Measurements from ENCODE around the gene AMFR.

The AMFR gene

DNA sequence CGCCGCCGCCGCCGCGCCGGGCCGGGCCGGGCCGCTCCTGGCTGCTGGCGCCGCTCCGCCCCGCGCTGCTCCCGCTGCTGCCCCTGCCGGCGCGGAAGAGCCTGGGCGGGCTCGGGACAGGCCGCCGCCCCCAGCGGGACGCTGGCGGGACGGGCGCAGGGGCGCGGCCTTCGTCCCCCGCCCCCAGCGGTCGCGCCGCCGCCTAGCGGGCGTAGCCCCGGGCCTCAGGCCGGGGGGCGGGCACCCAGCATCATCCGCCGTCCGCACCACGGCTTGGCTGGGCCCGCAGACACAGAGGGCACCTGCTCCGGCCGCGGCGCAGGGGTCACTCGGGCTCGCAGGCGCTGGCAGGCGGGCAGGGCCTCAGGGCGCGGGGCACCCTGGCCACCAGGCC lies at the start of gene AMFR:
Gene AMFR, minus strand, starts transcription at position 107 of the 394 bp plus-strand sequence. CDS start 218 bp downstream, outside the sequence.
- DNase-seq: no peak

DNA sequence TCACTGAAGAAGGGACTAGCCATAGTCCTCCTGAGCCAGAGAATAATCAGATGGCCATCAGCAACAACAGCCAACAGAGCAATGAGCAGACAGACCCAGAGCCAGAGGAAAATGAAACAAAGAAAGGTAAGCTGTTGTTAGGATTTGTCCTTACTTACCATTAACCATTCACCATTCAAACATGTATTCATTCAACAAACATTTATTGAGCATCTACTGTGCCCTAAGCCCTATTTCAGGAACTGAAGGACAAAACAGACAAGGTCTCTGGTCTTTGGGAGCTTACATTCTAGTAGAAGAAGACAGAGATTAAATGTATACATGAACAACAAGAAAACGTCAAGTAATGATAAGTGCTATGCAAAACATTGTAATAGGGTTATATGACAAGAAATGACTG lies 45.3 kb upstream of the AMFR start:
- no peak for DNase-seq

DNA sequence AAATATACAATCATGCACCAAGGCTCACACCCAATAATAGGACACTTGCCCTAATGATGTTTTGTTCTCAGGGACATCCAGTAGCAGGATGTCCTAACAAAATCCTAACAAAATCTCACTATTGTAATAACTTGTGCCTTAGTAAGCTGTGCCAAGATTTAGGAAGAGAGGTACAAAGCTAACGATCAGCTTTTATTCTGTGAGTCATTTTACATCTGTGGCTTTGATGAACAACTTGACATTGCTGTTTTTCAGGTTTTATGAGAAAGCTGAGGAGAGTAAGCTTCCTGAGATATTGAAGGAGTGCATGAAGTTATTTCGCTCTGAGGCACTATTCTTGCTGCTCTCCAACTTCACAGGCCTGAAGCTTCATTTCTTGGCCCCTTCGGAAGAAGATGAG lies 44.9 kb upstream of the AMFR start:
- DNase-seq: no peak

DNA sequence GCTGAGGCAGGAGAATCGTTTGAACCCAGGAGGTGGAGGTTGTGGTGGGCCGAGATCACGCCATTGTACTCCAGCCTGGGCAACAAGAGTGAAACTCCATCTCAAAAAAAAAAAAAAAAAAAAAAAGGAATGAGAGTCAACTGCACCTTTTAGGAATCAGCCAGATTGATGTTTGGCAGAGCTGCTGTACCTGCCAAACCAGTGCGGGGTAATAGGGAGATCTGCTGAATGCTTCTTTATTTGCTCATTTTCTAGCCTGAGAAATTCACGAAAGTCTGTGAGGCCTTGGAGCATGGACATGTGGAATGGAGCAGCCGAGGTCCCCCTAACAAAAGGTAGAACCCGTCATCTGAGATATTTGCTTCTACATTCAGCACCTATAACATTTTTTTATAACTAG lies 44.4 kb upstream of the AMFR start:
- no peak for DNase-seq

DNA sequence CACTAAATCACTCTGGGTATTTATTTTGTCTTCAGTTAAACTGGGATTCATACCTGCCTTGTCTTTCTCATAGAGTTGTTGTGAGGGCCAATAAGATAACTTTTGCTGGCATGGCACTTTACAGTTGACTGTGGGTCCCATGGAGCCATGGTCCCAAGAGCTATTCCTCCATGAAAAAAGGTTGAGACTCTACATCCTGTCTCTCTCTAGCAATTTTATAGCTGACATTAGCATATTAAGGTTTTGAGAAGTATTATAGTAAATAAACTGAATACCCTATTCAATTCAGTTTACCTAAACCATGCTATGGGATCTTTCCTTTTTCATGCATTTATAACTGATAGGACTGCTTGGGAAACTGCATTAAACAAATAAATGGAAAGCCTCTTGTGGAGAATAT lies 43.5 kb upstream of the AMFR start:
- no peak for DNase-seq

DNA sequence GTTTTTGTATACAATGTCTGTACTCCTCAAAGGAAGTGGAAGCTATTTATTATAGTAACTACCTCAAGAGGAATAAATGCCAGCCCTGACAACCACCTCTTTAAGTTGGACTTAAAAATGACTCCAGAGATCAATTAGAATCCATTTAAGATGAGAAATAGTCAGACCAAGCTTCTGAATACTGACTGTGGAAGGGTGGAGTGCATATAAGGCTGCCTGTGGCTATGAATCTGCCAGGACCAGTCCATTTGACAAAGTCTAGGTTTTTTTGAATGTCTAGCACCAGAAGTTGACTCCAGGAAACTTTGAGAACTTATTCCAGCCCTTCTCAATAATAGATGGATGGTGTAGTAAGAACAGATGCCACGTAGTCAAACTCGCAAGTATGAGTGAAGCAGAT lies 41.0 kb upstream of the AMFR start:
- DNase-seq: no peak

DNA sequence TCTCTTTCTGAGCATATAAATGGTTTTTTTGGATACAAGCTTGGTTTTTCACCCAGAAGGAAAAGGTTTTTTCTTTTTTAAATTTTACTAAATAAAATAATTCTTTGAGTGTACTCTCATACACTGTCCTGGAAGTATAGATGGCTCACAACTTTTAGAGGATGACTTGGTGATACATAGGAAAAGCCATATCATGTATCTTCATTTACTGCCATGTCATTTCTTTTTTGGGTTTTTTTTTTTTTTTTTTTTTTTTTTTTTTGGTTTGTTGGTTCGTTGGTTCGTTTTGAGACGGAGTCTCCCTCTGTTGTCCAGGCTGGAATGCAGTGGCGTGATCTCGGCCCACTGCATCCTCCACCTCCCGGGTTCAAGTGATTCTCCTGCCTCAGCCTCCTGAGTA lies 37.8 kb upstream of the AMFR start:
- no peak for DNase-seq

DNA sequence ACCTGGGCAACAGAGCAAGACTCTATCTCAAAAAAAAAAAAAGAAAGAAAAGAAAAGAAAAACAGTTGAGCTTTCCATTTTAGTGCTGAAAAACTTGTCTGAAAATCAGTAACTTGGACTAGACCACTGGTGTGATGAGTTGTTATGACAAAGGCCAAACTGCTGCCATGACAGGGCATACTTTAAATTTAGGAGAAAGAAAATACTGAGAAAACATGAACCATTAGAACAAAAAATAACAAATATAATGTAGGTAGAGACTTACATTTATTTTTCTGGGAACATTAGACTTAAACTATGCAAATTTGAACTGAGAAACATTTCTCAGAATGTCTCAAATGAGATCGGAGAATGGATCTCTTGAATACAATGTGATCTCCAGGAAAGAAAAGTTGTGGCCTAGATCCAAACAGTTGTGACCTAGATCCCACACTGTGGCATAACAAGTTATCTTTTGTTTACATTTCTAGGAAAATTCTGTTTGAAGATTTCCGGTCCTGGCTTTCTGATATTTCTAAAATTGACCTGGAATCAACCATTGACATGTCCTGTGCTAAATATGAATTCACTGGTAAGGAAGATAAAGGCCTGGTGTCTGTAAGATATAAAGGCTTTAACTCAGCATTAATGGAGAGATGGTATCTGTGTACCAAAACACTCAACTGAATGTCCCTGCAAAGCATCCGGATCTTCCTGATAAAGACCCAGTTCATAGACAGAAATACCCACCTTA lies 36.9 kb upstream of the AMFR start:
- no peak for DNase-seq

DNA sequence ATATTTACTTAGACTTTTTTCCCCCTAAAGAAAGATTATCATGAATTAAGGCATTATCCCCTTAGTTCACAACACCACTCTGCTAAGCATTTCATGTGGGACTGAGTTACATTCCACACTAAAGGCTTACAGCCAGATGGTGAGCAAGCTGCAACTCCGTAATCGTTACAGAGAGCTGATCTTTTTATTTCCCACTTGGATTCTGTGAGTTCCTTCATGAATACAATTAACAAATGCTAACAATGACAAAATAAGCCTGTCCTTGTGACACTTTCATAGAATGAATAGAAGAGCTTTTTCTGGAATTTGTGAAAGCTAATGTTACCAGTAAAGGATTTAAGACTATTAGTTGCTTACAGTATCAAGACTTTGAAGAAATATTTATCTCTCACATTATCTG lies 34.8 kb upstream of the AMFR start:
- no peak for DNase-seq

DNA sequence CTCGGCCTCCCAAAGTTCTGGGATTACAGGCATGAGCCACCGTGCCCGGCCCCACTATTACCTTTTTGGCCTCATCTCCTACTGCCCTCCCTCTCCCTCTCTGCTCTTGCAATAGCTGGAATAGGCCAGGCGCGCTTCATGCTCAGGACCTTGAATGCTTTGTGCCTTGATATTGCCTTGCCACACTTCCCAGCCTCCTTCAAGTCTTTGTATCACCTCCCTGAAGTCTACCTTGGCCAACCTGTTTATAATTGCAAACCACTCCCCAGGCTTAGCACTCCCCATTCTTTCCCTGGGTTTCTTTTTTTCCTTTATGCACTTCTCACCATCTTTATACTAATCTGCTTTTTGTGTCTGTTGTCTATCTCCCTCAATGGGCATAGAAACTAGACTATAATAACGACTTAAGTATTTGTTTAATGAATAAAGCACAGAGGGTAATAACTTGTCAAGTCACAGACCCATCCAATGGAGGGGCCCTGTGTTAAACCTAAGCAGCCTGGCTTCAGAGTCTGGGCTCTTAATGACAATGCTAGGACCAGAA lies 32.7 kb upstream of the AMFR start:
- DNase-seq: no peak

DNA sequence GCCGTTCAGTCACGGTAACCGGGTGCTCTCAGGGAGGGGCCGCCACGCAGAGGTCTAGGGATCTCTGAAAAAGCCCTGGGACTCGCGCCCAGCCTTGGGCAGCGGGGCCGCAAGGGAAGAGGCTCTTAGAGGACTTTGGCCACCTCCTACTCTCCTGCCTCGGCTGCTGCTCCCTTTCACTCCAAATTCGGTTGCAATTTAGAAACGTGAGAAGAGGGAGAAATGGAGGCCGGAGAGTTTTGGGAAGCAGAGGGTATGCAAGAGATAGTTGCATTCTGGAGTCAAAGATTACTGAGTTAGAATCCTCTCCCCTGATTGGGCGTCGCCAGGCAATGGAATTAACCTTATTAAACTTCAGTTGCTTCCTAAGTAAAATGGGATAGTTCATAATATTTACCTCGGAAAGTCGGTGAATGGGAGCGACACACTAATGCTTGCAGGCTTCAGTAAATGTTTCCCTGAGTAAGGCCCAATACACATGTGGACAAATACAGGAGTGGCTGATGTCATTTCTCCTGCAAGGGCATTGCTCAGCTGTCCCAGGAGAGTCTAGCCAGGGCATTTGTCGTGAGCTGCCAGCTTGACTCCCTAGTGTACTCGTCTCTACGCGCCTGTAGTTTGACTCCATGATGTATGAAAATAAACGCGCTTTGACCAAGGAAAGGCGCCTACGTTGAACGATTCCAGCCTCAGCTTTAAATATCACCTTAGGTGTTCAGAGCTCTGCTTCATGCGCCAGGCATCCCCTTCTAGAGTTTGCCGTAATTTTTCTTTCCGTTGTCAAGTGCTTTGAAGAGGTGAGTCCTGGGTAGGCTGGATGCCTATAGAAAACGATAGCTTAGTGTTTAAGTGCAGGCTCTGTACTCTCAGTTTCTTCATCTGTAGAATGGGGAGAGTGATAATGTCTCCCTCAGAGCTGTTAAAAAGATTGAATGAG lies 26.7 kb upstream of the AMFR start:
- DNase-seq: no peak

DNA sequence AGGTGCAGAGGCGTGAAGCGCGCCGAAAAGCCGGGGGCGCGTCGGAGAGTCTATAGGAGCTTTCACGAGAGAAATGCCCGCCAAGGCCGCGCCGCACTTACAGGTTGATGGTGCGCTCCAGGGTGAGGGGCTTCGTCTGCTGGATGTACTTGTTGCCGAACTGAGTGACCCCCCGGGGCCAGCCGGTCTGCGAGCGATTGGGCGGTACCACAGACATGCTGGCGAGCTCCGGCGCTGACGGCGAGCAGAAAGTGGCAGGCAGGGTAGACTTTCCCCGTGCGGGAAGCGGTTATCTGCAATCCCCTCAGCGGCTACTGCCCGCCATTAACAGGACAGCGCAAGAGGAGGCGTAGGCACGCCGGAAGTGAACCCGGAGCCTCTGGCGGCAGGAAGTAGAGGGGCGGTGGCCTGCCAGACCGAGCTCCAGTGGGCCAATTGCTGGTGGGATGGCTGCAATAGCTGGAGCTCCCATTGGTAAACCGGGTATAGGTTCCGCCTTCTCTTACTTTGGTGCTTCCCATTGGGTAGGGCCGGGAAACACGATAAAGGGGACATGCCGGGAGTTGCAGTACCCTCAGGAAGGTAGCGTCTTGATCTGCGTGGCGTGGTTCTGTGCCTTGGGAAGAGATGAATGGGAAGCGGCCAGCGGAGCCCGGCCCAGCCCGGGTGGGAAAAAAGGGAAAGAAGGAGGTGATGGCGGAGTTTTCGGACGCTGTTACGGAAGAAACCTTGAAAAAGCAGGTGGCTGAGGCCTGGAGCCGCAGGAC lies 25.8 kb upstream of the AMFR start, which contains the start of the genes NUDT21 and OGFOD1:
Gene NUDT21, minus strand, starts transcription at position 347 of the 767 bp plus-strand sequence. Its CDS starts 130 bp downstream, at position 217.
Gene OGFOD1, plus strand, starts transcription at position 569 of the 767 bp plus-strand sequence. Its CDS starts 59 bp downstream, at position 628.
- DNase-seq: peak; percentile 93

DNA sequence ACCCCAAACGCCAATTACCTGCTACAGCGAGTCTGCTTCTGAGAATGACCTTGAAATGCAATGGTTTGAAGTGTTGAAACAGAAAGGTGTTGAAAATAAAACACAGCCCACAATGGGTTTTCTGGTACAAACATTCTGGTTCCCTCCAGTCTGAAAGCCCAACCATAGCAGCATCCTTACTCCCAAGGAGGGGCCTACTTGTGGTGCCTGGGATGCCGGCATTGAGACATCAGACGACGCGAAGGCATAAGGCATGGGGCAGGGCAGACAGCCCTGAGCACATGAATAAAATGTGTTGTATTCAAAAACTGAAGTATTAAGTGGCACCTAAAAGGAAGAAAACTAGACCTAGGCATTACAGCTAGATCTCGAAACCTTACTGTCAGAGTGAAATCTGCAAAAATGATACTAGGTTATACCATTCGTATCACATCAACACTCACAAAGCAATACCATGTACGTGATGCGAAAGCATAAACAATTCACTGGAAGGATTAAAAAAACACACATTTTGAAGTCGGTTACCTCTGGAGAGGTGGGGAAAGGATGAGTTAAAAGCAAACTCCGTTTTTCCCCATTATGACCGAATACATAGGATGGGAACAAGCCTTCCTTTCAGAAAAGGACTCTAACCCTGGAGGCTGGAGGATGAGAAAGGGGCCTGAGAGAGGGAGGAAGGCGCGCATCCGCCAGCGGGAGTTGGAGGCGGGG lies 25.1 kb upstream of the AMFR start:
- no peak for DNase-seq

DNA sequence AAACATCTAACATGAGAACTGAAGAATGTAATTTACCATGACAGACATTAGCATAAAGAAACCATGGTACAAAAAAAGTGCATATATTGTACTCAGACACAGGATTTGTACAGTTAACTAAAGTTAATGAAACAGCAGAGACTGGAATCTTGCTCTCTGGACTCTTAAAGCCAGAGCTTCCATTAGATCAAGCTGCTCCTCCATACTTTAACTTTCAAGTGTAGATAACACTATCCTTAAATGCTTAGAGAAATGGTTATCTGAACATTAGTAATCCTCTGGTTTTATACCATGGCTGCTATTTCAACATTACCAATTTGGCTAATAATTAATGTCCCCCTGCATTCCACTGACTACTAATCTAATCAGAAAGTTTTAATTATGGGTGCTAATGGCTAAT lies 22.7 kb upstream of the AMFR start:
- DNase-seq: no peak

DNA sequence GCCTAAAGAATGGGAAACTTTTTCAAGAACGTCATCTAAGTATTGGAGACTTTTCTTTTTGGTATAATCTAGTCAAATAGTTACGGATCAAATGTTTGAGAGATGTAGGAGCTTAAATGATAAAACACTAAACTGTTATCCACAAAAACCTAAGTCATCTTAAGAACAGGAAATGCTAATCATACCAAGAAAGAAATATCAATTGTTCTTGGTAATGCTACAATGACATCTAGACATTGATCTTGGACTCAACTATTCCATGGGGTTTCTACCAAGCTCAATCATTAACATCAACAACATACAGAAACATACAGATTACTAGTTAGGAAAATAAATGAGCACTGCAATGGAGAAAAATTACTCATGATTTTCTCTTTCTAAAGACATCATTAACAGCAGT lies 21.9 kb upstream of the AMFR start:
- no peak for DNase-seq

DNA sequence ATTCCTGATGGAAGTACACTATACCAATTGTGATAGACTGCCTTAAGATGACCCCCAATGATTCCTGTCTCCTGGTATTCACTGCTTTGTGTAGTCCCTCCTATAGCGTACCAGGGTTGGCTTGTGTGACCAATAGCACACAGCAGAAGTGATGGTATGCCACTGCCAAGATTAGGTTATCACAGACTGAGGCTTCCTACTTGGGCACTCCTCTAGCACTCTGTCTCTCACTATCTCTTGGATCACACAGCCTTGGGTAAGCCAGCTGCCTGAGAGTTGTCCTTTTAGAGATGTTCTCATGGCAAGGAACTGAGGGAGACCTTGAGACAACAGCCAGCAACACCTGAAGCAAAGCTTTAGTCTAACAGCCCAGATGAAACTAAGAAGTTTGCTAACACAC lies 12.7 kb upstream of the AMFR start:
- no peak for DNase-seq

DNA sequence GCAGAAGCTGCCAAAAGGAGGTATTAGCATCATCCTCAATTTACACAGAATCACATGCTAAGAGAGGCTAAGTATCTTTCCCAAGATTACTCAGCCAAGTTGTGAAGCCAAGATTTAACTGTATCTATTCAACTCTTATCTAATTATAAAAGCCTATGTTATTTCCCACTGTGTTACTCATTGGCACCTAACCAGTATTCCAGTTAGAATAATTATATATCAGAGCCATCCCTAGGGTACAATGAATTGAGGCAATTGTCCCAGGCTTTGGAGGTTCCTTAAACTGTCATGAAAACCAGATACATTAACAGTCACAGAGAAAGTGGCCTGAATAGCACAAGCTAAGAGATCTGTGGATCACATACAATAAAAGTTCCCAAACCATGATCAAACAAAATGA lies 10.9 kb upstream of the AMFR start:
- DNase-seq: no peak

DNA sequence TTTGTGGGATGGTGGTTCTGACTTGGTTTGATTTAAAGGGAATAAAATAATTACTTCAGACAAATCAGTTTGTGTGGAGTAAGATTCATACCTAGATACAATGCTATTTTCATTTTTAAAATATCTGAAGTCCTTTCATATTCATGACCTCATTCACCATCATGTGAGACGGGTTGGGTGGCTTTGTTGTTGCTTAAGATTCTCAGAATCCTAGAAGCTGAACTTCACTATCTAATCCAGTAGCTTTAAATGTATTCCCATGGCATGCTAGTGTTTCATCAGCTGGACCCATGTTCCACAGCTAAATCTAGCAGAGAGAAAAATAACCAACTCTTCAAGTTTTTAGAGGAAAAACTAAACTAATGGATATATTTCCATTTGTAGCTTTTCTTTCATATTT lies 2.7 kb upstream of the AMFR start:
- no peak for DNase-seq

DNA sequence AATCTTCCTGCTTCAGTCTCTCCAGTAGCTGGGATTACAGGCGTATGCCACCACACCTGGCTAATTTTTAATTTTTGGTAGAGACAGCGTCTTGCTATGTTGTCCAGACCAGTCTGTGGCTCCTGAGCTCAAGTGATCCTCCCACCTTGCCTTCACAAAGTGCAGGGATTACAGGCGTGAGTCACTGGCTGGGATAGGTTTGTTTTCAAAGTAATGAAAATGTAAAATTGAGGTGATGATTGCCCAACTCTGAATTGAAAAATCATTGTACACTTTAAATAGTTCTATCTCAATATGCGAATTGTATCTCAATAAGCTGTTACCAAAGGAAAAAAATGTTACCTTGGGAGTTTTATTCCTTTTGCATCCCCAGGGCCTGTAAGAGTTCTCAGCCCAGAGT lies 1.2 kb upstream of the AMFR start:
- DNase-seq: no peak

DNA sequence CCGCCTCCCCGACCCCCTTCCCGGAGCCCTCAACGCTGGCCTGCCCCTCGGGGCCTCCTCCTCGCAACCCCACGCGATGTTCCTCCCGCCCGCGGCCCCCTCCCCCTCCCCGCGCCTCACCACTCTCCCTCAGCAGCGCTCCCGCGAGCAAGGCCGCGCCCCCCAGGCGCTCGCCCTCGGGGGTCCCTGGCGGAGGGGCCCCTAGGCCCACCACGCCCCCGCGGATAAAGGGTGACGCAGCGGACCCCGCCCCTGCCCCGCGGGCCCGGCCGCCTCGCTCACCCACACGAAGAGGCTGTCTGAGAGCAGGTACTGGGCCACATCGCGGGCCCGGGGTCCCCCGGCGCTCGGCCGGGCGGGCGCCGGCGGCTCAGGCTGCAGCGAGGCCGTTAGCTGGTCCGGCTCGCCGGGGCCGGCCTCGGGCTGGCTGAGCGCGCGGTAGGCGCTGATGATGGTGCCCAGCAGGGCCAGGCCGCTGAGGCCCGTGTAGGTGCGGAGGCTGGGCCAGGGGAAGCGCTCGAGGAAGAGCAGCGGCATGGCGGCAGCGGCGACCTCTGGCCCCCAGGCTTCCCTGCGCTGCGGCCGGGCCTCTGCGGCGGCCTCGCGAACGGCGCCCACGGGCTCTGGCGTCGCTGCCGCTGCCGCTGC lies 430 bp downstream of the AMFR start:
- no peak for DNase-seq

DNA sequence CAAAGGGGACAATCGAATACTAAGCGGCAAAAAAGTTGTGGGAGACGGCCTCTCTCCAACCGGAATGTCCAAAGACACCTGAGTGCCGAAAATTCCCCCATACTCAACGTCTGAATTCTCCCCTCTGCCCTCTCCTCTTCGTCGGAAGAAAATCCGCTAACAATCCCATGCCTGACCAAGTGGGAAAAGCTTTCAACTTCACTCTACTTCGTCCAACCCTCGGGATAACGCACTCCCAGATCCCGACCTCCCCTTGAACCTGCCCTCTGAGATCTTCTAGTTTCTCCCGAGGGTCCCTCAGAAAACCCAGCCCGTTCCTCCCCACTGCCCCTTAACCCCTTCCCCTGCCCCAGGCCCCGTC lies 961 bp downstream of the AMFR start:
- DNase-seq: no peak
